ENCODE data around the gene HTR7.

Gene HTR7

DNA sequence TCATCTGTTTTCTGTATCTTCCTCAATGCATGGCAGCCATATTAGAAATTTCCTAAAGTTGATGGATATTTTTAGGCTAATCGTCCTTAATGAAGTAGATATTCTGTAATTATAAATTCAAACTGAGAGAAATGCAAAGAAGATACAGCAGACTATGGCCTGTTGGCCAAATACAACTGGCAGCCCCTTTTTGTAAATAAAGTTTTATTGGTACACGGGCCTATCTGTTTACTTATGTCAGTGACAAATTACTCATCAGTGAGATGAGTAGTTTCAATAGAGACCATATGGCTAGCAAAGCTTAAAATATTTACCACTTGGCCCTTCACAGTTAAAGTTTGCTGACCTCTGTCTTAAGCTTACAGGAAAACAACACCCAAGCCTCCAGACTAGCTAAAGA lies 112.3 kb downstream of the HTR7 start:
- in situ Hi-C loops (cut with MboI; ENCODE audit: low sequenced_read_pairs) = no loop called here

GRCh38 chr10:90743291-90743690 lies 114.5 kb downstream of the HTR7 start:
- in situ Hi-C loops (cut with MboI; ENCODE audit: low sequenced_read_pairs) = no loop called here

GRCh38 chr10:90741926-90742565 lies 115.8 kb downstream of the HTR7 start:
- in situ Hi-C loops (cut with MboI; ENCODE audit: low sequenced_read_pairs) = no loop called here

DNA sequence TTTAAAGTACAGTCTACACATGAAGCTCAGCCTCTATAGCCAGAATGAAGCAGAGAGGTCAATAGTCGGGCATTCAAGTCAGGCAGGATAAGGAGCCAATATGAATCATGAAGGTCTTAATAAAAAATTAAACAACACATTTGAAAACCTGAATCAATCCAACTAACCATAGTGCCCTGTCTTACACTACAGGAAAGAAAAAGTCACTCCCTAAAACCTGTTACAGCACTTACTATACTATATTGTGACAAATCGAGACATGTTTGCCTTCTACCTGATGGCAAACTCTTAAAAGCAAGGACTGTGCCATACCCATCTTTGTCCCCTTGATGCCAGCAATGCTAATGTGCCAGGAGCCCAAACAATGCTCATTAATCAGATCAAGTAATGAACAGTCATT lies 117.6 kb downstream of the HTR7 start:
- in situ Hi-C loops (cut with MboI; ENCODE audit: low sequenced_read_pairs) = no loop called here

DNA sequence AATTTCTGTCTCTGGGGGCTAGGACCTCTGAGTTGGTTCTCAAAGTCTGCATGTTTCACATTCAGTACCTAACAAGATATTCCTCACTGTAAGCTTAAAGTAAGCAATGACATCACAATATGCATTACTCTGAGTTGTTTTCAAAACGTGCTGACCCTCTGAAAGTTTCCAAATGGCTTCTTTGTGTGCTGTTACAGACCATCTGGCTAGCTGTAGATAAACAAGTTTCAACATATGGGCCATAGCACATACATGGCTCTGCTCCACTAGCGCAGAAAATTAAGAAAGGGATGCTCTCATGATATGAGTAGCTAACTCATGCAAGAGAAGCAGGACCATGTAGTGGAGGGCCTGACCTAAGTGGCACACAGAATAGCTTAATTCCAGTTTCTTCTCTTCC lies 119.0 kb downstream of the HTR7 start:
- in situ Hi-C loops (cut with MboI; ENCODE audit: low sequenced_read_pairs) = no loop called here

GRCh38 chr10:90734415-90734814 lies 123.4 kb downstream of the HTR7 start:
- in situ Hi-C loops (cut with MboI; ENCODE audit: low sequenced_read_pairs) = no loop called here

- in situ Hi-C loops (cut with MboI; ENCODE audit: low sequenced_read_pairs) = no loop called here
Observed at GRCh38 chr10:90732581-90732980, 125.3 kb downstream of the HTR7 start.

- in situ Hi-C loops (cut with MboI; ENCODE audit: low sequenced_read_pairs) = no loop called here
Observed at GRCh38 chr10:90723416-90724068, 134.3 kb downstream of the HTR7 start.

DNA sequence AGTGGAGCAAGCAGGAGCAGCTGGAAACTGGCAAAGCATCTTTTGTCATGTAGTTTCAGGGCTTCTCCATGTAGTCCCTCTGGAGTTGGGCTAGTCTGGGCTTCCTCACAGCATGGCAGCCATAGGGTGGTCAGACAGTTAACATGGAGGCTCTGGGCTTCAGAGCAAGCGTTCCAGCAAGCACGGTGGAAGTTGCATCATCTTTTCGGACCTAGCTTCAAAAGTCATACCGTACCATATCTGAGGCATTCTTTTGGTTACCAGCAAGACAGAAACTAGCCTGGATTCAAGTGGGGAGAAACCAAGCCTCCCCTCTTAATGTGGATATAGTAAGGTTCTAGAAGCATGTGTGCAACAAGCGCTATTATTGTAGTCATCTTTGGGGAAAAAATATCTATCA lies 135.0 kb downstream of the HTR7 start:
- in situ Hi-C loops (cut with MboI; ENCODE audit: low sequenced_read_pairs) = no loop called here

- in situ Hi-C loops (cut with MboI; ENCODE audit: low sequenced_read_pairs) = no loop called here
Observed at GRCh38 chr10:90718182-90718581, 139.7 kb downstream of the HTR7 start.

- in situ Hi-C loops (cut with MboI; ENCODE audit: low sequenced_read_pairs) = no loop called here
Observed at GRCh38 chr10:90712529-90712928, 145.3 kb downstream of the HTR7 start.

- in situ Hi-C loops (cut with MboI; ENCODE audit: low sequenced_read_pairs) = no loop called here
Observed at GRCh38 chr10:90709727-90710126, 148.1 kb downstream of the HTR7 start.

- in situ Hi-C loops (cut with MboI; ENCODE audit: low sequenced_read_pairs) = no loop called here
Observed at GRCh38 chr10:90707657-90708056, 150.2 kb downstream of the HTR7 start.

- in situ Hi-C loops (cut with MboI; ENCODE audit: low sequenced_read_pairs) = no loop called here
Observed at GRCh38 chr10:90701428-90701827, 156.4 kb downstream of the HTR7 start.

GRCh38 chr10:90695915-90696676 lies 161.7 kb downstream of the HTR7 start:
- in situ Hi-C loops (cut with MboI; ENCODE audit: low sequenced_read_pairs) = no loop called here
